ENCODE results near the gene FOXK1.

DNA sequence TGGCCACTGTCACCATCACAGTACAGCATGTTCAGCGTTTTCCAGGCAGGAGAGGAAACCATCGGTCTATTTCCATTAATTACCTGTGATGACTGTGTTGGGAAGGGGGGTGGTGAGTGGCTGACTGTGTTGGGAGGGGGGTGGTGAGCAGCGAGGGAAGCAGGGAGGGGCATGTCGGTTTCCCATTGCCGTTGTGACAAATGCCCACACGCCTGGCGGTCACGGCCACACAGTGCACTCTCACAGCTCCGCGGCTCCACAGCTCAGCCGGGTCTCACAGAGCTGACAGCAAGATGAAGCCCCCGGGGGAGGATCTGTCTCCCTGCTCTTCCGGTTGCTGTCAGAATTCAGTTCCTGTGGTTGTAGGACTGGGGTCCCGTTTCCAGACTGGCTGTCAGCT, 132.3 kb downstream of the FOXK1 start:
- no peak for TF ChIP-seq POLR2AphosphoS5 (IDR thresholded peaks at IDR 0.05; ENCODE audit: low read depth)
- TF ChIP-seq, protein P1, sequence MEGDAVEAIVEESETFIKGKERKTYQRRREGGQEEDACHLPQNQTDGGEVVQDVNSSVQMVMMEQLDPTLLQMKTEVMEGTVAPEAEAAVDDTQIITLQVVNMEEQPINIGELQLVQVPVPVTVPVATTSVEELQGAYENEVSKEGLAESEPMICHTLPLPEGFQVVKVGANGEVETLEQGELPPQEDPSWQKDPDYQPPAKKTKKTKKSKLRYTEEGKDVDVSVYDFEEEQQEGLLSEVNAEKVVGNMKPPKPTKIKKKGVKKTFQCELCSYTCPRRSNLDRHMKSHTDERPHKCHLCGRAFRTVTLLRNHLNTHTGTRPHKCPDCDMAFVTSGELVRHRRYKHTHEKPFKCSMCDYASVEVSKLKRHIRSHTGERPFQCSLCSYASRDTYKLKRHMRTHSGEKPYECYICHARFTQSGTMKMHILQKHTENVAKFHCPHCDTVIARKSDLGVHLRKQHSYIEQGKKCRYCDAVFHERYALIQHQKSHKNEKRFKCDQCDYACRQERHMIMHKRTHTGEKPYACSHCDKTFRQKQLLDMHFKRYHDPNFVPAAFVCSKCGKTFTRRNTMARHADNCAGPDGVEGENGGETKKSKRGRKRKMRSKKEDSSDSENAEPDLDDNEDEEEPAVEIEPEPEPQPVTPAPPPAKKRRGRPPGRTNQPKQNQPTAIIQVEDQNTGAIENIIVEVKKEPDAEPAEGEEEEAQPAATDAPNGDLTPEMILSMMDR (conservative IDR thresholded peaks at IDR 0.05; ENCODE audit: low read depth in 2 of 2), result no peak
- TF ChIP-seq EZH2 (IDR thresholded peaks at IDR 0.05; ENCODE audit: low read depth, unreplicated experiment), result no peak
- no peak for TF ChIP-seq CREB1 (CRISPR knock-in tag; IDR thresholded peaks at IDR 0.05; ENCODE audit: low read depth)
- TF ChIP-seq, protein P2, sequence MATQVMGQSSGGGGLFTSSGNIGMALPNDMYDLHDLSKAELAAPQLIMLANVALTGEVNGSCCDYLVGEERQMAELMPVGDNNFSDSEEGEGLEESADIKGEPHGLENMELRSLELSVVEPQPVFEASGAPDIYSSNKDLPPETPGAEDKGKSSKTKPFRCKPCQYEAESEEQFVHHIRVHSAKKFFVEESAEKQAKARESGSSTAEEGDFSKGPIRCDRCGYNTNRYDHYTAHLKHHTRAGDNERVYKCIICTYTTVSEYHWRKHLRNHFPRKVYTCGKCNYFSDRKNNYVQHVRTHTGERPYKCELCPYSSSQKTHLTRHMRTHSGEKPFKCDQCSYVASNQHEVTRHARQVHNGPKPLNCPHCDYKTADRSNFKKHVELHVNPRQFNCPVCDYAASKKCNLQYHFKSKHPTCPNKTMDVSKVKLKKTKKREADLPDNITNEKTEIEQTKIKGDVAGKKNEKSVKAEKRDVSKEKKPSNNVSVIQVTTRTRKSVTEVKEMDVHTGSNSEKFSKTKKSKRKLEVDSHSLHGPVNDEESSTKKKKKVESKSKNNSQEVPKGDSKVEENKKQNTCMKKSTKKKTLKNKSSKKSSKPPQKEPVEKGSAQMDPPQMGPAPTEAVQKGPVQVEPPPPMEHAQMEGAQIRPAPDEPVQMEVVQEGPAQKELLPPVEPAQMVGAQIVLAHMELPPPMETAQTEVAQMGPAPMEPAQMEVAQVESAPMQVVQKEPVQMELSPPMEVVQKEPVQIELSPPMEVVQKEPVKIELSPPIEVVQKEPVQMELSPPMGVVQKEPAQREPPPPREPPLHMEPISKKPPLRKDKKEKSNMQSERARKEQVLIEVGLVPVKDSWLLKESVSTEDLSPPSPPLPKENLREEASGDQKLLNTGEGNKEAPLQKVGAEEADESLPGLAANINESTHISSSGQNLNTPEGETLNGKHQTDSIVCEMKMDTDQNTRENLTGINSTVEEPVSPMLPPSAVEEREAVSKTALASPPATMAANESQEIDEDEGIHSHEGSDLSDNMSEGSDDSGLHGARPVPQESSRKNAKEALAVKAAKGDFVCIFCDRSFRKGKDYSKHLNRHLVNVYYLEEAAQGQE (IDR thresholded peaks at IDR 0.05; ENCODE audit: unreplicated experiment), result no peak
- TF ChIP-seq JUNB (IDR thresholded peaks at IDR 0.05; ENCODE audit: unreplicated experiment), result no peak
- TF ChIP-seq EZH2phosphoT487 (IDR thresholded peaks at IDR 0.05; ENCODE audit: unreplicated experiment), result no peak
- no peak for TF ChIP-seq ZNF331 (CRISPR knock-in tag; IDR thresholded peaks at IDR 0.05; ENCODE audit: low read depth)
- TF ChIP-seq, protein P3, sequence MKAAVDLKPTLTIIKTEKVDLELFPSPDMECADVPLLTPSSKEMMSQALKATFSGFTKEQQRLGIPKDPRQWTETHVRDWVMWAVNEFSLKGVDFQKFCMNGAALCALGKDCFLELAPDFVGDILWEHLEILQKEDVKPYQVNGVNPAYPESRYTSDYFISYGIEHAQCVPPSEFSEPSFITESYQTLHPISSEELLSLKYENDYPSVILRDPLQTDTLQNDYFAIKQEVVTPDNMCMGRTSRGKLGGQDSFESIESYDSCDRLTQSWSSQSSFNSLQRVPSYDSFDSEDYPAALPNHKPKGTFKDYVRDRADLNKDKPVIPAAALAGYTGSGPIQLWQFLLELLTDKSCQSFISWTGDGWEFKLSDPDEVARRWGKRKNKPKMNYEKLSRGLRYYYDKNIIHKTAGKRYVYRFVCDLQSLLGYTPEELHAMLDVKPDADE (IDR thresholded peaks at IDR 0.05), result no peak
- TF ChIP-seq NANOG (IDR thresholded peaks at IDR 0.05; ENCODE audit: borderline replicate concordance), result no peak
- no peak for TF ChIP-seq STAT1 (IDR thresholded peaks at IDR 0.05; ENCODE audit: unreplicated experiment)
- no peak for TF ChIP-seq ZNF114 (CRISPR knock-in tag; IDR thresholded peaks at IDR 0.05)
